HepG2 (cell line): ENCODE measurements around the gene ZNF367. TPM values are rescaled to one million over a fixed set of nuclear protein-coding genes. Genes with fewer than 3 reads are reported as not detected.

ENCODE experiments used
- BRF2 ChIP-seq: sonication (generic); formaldehyde crosslinking; IDR thresholded peaks from 2 replicates; pipeline ENCODE4 v1.8.1; 2022; ENCODE audit warnings: mild to moderate bottlenecking, missing genetic modification reagents
- CREB3 ChIP-seq: sonication (generic); formaldehyde crosslinking; IDR thresholded peaks from 2 replicates; pipeline ENCODE4 v1.5.0; 2020; ENCODE audit warnings: missing genetic modification reagents
- DRAP1 ChIP-seq: IDR thresholded peaks from 2 replicates; pipeline ENCODE4 v1.6.1; 2016; ENCODE audit warnings: missing genetic modification reagents, missing compliant biosample characterization
- FUBP1 ChIP-seq: sonication (generic); formaldehyde crosslinking; IDR thresholded peaks from 2 replicates; pipeline ENCODE4 v1.5.1; 2020; ENCODE audit warnings: missing genetic modification reagents, mild to moderate bottlenecking, borderline replicate concordance
- GTF2F1 ChIP-seq: fragments of 150-350 bp; IDR thresholded peaks from 2 replicates; pipeline ENCODE4 v1.6.1; 2014; ENCODE audit warnings: low read length
- HOXA3 ChIP-seq: sonication (generic); formaldehyde crosslinking; IDR thresholded peaks from 2 replicates; pipeline ENCODE4 v1.5.0; 2020; ENCODE audit warnings: missing genetic modification reagents
- ZFP36L1 ChIP-seq: sonication (generic); formaldehyde crosslinking; IDR thresholded peaks from 2 replicates; pipeline ENCODE4 v1.8.0; 2022; ENCODE audit warnings: mild to moderate bottlenecking, missing genetic modification reagents, moderate library complexity
- ZFX ChIP-seq: sonication (generic); formaldehyde crosslinking; IDR thresholded peaks from 2 replicates; pipeline ENCODE4 v1.4.0; 2020; ENCODE audit warnings: mild to moderate bottlenecking, low read depth, missing genetic modification reagents, moderate library complexity
- ZNF207 ChIP-seq: fragments of 450-650 bp; IDR thresholded peaks from 2 replicates; pipeline ENCODE4 v1.6.1; 2016; ENCODE audit warnings: antibody characterized with exemption, borderline replicate concordance
- ZNF407 ChIP-seq: sonication (generic); formaldehyde crosslinking; IDR thresholded peaks from one replicate; pipeline ENCODE4 v1.5.1; 2020; ENCODE audit warnings: mild to moderate bottlenecking, missing genetic modification reagents; ENCODE audit errors: not compliant biosample characterization
- ZNF746 ChIP-seq: sonication (generic); formaldehyde crosslinking; IDR thresholded peaks from 2 replicates; pipeline ENCODE4 v1.8.0; 2022; ENCODE audit warnings: mild to moderate bottlenecking, missing genetic modification reagents
- ZSCAN12 ChIP-seq: sonication (generic); formaldehyde crosslinking; IDR thresholded peaks from 2 replicates; pipeline ENCODE4 v1.9.0; 2021; ENCODE audit warnings: mild to moderate bottlenecking, missing genetic modification reagents
- ZUFSP ChIP-seq: sonication (generic); formaldehyde crosslinking; IDR thresholded peaks from 2 replicates; pipeline ENCODE4 v1.9.0; 2021; ENCODE audit warnings: missing genetic modification reagents, mild to moderate bottlenecking, borderline replicate concordance
- polyA plus RNA-seq, 8 experiments: library from polyadenylated mRNA; depleted of rRNA in 3 of 8; stranded (reverse) in 7 of 8; unstranded in 1 of 8; fragments of >200 nt; fragmentation: Illumina TruSeq in 4 of 8; extraction: Trizol in 4 of 8; gene quantifications; 2 replicates each; pipeline versions ENCODE4 v1.2.1 to v1.2.3, GENCODE V29; 2011 to 2016; ENCODE audit warnings: low read depth in 4 of 8, missing spikeins in 1 of 8, mixed read lengths in 1 of 8; ENCODE audit not compliant: insufficient read depth in 1 of 8
- total RNA-seq, 5 experiments: library from RNA; depleted of rRNA; stranded (reverse); fragments of >200 nt; fragmentation: Illumina TruSeq; extraction: Trizol; gene quantifications; 2 replicates each; pipeline ENCODE4 v1.2.3, GENCODE V29; 2016; ENCODE audit warnings: low read depth in 1 of 5

Gene ZNF367
- total and polyA plus RNA-seq, 2 of the 13 experiments (the other 11 are each of a cell fraction or from before 2014, with no cell fraction given) = 2.9 to 7.7 TPM

GRCh38 chr9:96418920-96419690, 935 bp upstream of the ZNF367 start (continued):
- TF ChIP-seq ZNF407 (CRISPR knock-in tag) (no peak), FUBP1 (CRISPR knock-in tag) (no peak), CREB3 (CRISPR knock-in tag) (0 out of 2 replicates have a peak, but pooled peaks have one; percentile 23), DRAP1 (CRISPR knock-in tag) (peak; percentile 20), ZNF746 (CRISPR knock-in tag) (peak; percentile 41; the same call in 1 of the 2 replicates), GTF2F1 (peak; percentile 40; the same call in 1 of the 2 replicates), ZFP36L1 (0 out of 2 replicates have a peak, but pooled peaks have one; percentile 28), BRF2 (no peak), HOXA3 (CRISPR knock-in tag) (peak; percentile 56; the same call in 1 of the 2 replicates), ZNF207 (no peak), ZSCAN12 (no peak), ZFX (CRISPR knock-in tag) (peak; percentile 74), ZUFSP (CRISPR knock-in tag) (no peak)
